Measurements from ENCODE around the gene CTBP2.
A peak's percentile ranks its signal among the peaks of the same experiment; 100 is the strongest.
"Not testable (repeated sequence)": the region's sequence is repeated elsewhere in the genome, so short reads cannot be mapped to it uniquely, and the experiment has no call there.

CTBP2 gene

GRCh38 chr10:125157505-125157904 is 2.9 kb downstream of the CTBP2 start:
- no peak for DNase-seq

- no peak for DNase-seq
Measured at GRCh38 chr10:125156739-125157480, 3.5 kb downstream of the CTBP2 start.

GRCh38 chr10:125156196-125156595 is 4.2 kb downstream of the CTBP2 start:
- no peak for DNase-seq

- DNase-seq: no peak
Measured at GRCh38 chr10:125155101-125155500, 5.3 kb downstream of the CTBP2 start.

GRCh38 chr10:125154529-125154928 is 5.8 kb downstream of the CTBP2 start:
- no peak for DNase-seq

- DNase-seq: peak; percentile 37
Measured at GRCh38 chr10:125153703-125154490, 6.5 kb downstream of the CTBP2 start.

GRCh38 chr10:125152450-125153368 is 7.7 kb downstream of the CTBP2 start:
- no peak for DNase-seq

GRCh38 chr10:125151553-125152449 is 8.6 kb downstream of the CTBP2 start:
- no peak for DNase-seq

- no peak for DNase-seq
Measured at GRCh38 chr10:125151170-125151552, 9.2 kb downstream of the CTBP2 start.

- DNase-seq: not testable (repeated sequence)
Measured at GRCh38 chr10:125150376-125151083, 9.8 kb downstream of the CTBP2 start.

- no peak for DNase-seq
Measured at GRCh38 chr10:125149680-125150047, 10.7 kb downstream of the CTBP2 start.

- peak; percentile 82 for DNase-seq
Measured at GRCh38 chr10:125149036-125149679, 11.2 kb downstream of the CTBP2 start.

GRCh38 chr10:125148528-125148927 is 11.8 kb downstream of the CTBP2 start:
- no peak for DNase-seq

- peak; percentile 43 for DNase-seq
Measured at GRCh38 chr10:125147971-125148439, 12.4 kb downstream of the CTBP2 start.

GRCh38 chr10:125146791-125147579 is 13.4 kb downstream of the CTBP2 start:
- DNase-seq: peak; percentile 47

- DNase-seq: no peak
Measured at GRCh38 chr10:125145636-125146035, 14.7 kb downstream of the CTBP2 start.

GRCh38 chr10:125144693-125145623 is 15.4 kb downstream of the CTBP2 start:
- no peak for DNase-seq

- DNase-seq: no peak
Measured at GRCh38 chr10:125144206-125144605, 16.2 kb downstream of the CTBP2 start.

GRCh38 chr10:125142946-125143345 is 17.4 kb downstream of the CTBP2 start:
- no peak for DNase-seq
